H9 (cell line): Measurements from ENCODE around the gene NFIX. TPM values are rescaled to one million over a fixed set of nuclear protein-coding genes. Genes with fewer than 3 reads are reported as not detected.

Experiments
- DNase-seq: peaks from one replicate; pipeline ENCODE4 v3.0.0-alpha.2; 2017
- H2AFZ ChIP-seq: one replicate; pipeline ENCODE4 v1.6.1; 2013; ENCODE audit warnings: mild to moderate bottlenecking, low read length, control low read depth, moderate library complexity
- H2AK5ac ChIP-seq: 2 replicates; pipeline ENCODE4 v1.6.1; 2013; ENCODE audit warnings: low read length, control low read depth, mixed read lengths; ENCODE audit not compliant: insufficient read length
- H2BK120ac ChIP-seq: one replicate; pipeline ENCODE4 v1.6.1; 2013; ENCODE audit warnings: low read depth, mild to moderate bottlenecking, low read length, control low read depth, inconsistent platforms; ENCODE audit not compliant: poor library complexity, severe bottlenecking
- H2BK12ac ChIP-seq: 2 replicates; pipeline ENCODE4 v1.6.1; 2013; ENCODE audit warnings: low read length, control low read depth, mixed read lengths, low read depth; ENCODE audit not compliant: insufficient read length
- H2BK15ac ChIP-seq: 2 replicates; pipeline ENCODE4 v1.6.1; 2013; ENCODE audit warnings: low read depth, low read length, control low read depth
- H2BK20ac ChIP-seq: one replicate; pipeline ENCODE4 v1.6.1; 2013; ENCODE audit warnings: low read depth, mild to moderate bottlenecking, low read length, control low read depth, inconsistent platforms; ENCODE audit not compliant: poor library complexity, severe bottlenecking
- H2BK5ac ChIP-seq: 2 replicates; pipeline ENCODE4 v1.6.1; 2013; ENCODE audit warnings: low read length, control low read depth, mixed read lengths; ENCODE audit not compliant: insufficient read length
- H3K14ac ChIP-seq: 2 replicates; pipeline ENCODE4 v1.6.1; 2013; ENCODE audit warnings: low read length, control low read depth; ENCODE audit not compliant: insufficient read depth
- H3K18ac ChIP-seq: 2 replicates; pipeline ENCODE4 v1.6.1; 2013; ENCODE audit warnings: low read depth, mild to moderate bottlenecking, mixed read lengths, low read length, control low read depth; ENCODE audit not compliant: insufficient read length
- H3K23ac ChIP-seq: 2 replicates; pipeline ENCODE4 v1.6.1; 2013; ENCODE audit warnings: low read length, control low read depth, mixed read lengths, low read depth; ENCODE audit not compliant: insufficient read length
- H3K23me2 ChIP-seq: 2 replicates; pipeline ENCODE4 v1.6.1; 2013; ENCODE audit warnings: low read depth, mild to moderate bottlenecking, mixed read lengths, low read length, control low read depth; ENCODE audit not compliant: insufficient read length, poor library complexity, severe bottlenecking
- H3K27ac ChIP-seq: 2 replicates; pipeline ENCODE4 v1.5.1; 2013; ENCODE audit warnings: low read length, control low read depth, mixed read lengths, low read depth; ENCODE audit not compliant: insufficient read length
- H3K27me3 ChIP-seq: 2 replicates; pipeline ENCODE4 v1.6.1; 2013; ENCODE audit warnings: low read length, control low read depth, inconsistent platforms; ENCODE audit not compliant: insufficient read depth
- H3K4ac ChIP-seq: 2 replicates; pipeline ENCODE4 v1.6.1; 2013; ENCODE audit warnings: low read depth, mild to moderate bottlenecking, control low read depth, inconsistent platforms, low read length, moderate library complexity
- H3K4me1 ChIP-seq: 2 replicates; pipeline ENCODE4 v1.6.1; 2013; ENCODE audit warnings: low read length, control low read depth, inconsistent platforms; ENCODE audit not compliant: insufficient read depth
- H3K4me2 ChIP-seq: 2 replicates; pipeline ENCODE4 v1.6.1; 2013; ENCODE audit warnings: low read length, control low read depth, mixed read lengths; ENCODE audit not compliant: insufficient read length, insufficient read depth
- H3K56ac ChIP-seq: 2 replicates; pipeline ENCODE4 v1.6.1; 2013; ENCODE audit warnings: low read depth, mild to moderate bottlenecking, mixed read lengths, low read length, control low read depth; ENCODE audit not compliant: insufficient read length
- H3K79me1 ChIP-seq: 2 replicates; pipeline ENCODE4 v1.6.1; 2013; ENCODE audit warnings: low read depth, mild to moderate bottlenecking, moderate library complexity, low read length, control low read depth, inconsistent platforms; ENCODE audit not compliant: insufficient read depth, poor library complexity, severe bottlenecking
- H3K79me2 ChIP-seq: 2 replicates; pipeline ENCODE4 v1.6.1; 2013; ENCODE audit warnings: low read length, control low read depth, inconsistent platforms; ENCODE audit not compliant: insufficient read depth
- H3K9ac ChIP-seq: 2 replicates; pipeline ENCODE4 v1.6.1; 2013; ENCODE audit warnings: low read length, control low read depth, mixed read lengths; ENCODE audit not compliant: insufficient read length; ENCODE audit errors: extremely low read depth
- H3K9me3 ChIP-seq: one replicate; pipeline ENCODE4 v1.6.1; 2013; ENCODE audit warnings: low read depth, low read length, inconsistent platforms; ENCODE audit not compliant: control insufficient read depth
- H3T11ph ChIP-seq: one replicate; pipeline ENCODE4 v1.6.1; 2013; ENCODE audit warnings: mild to moderate bottlenecking, low read length, control low read depth, inconsistent platforms
- H4K20me1 ChIP-seq: one replicate; pipeline ENCODE4 v1.6.1; 2013; ENCODE audit not compliant: control insufficient read depth, insufficient read length, insufficient read depth
- H4K5ac ChIP-seq: 2 replicates; pipeline ENCODE4 v1.6.1; 2013; ENCODE audit warnings: low read depth, mild to moderate bottlenecking, mixed read lengths, low read length, control low read depth; ENCODE audit not compliant: insufficient read length
- H4K8ac ChIP-seq: replicated peaks from 2 replicates; pipeline ENCODE4 v1.6.1; 2013; ENCODE audit warnings: low read length, control low read depth, mixed read lengths, low read depth; ENCODE audit not compliant: insufficient read length
- H4K91ac ChIP-seq: 2 replicates; pipeline ENCODE4 v1.6.1; 2013; ENCODE audit warnings: low read depth, mild to moderate bottlenecking, moderate library complexity, mixed read lengths, low read length, control low read depth; ENCODE audit not compliant: insufficient read length
- H3K27ac Mint-ChIP-seq, 3 experiments: 2 replicates in 2 of 3; 3 replicates in 1 of 3; pipeline ENCODE4 v1.8.0; 2020 to 2021; ENCODE audit warnings: mixed read lengths in 3 of 3, mild to moderate bottlenecking in 1 of 3, moderate library complexity in 1 of 3
- H3K27me3 Mint-ChIP-seq: 2 replicates; pipeline ENCODE4 v1.8.0; 2021; ENCODE audit warnings: low read depth, mild to moderate bottlenecking, moderate library complexity, mixed read lengths
- H3K36me3 Mint-ChIP-seq, 3 experiments: 2 replicates in 2 of 3; 3 replicates in 1 of 3; pipeline ENCODE4 v1.8.0; 2020 to 2021; ENCODE audit warnings: low read depth in 3 of 3, mixed read lengths in 3 of 3; ENCODE audit not compliant: insufficient read depth in 1 of 3
- H3K4me1 Mint-ChIP-seq, 2 experiments: 2 replicates each; pipeline ENCODE4 v1.8.0; 2020; ENCODE audit warnings: mixed read lengths in 2 of 2
- H3K4me3 Mint-ChIP-seq, 2 experiments: 2 replicates in 1 of 2; 3 replicates in 1 of 2; pipeline ENCODE4 v1.8.0; 2020 to 2021; ENCODE audit warnings: mild to moderate bottlenecking in 2 of 2, mixed read lengths in 2 of 2, moderate library complexity in 1 of 2
- H3K9me3 Mint-ChIP-seq, 2 experiments: 2 replicates in 1 of 2; 3 replicates in 1 of 2; pipeline ENCODE4 v1.8.0; 2020; ENCODE audit warnings: mild to moderate bottlenecking in 2 of 2, mixed read lengths in 2 of 2, moderate library complexity in 1 of 2
- whole genome bisulfite sequencing: extraction: QIAGEN DNeasy Blood & Tissue Kit; methylation state at CpG from one replicate; pipeline ENCODE4 v1.1.7; 2013; ENCODE audit warnings: missing lambda C conversion rate, low lambda C conversion rate, mixed read lengths; ENCODE audit not compliant: insufficient read length; ENCODE audit errors: extremely low coverage; 5-methylcytosine and 5-hydroxymethylcytosine counted together
- total RNA-seq: library from RNA; stranded (reverse); gene quantifications from 2 replicates; pipeline ENCODE4 v1.2.1, GENCODE V29; 2021
- TF ChIP-seq, protein P1 (sequence below): fragments of 200-600 bp; sonication (generic); conservative IDR thresholded peaks from 3 replicates; pipeline ENCODE4 v1.8.0; 2021; ENCODE audit warnings: antibody characterized with exemption, mild to moderate bottlenecking

The NFIX gene
- total RNA-seq, 1 experiment from 2014 or later = 0.31 TPM

DNA sequence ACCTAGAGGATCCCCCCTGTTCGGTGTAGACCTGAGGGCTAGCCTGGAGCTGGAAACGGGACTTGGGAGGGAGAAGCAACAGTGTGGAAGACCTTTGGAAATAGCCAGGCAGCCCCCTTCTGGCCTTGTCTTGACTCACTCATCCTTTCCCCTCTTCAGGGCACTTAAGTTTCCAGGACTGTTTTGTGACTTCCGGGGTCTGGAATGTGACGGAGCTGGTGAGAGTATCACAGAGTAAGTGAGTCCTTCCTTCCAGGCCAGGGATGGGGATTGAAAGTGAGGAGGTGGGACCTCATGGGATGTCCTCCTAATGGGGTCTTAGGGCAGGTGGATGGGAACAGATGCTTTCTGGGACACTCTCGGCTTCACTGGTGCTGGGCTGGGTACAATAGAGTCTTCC lies 78.0 kb downstream of the NFIX start:
- Mint-ChIP-seq H3K4me3 (no peak overlapping the region), H3K27me3 (peaks cover 81% of the 10 kb centered on the region), H3K9me3 (no peaks in the 10 kb centered on the region), H3K36me3 (peaks cover 0 to 1% (median 0%) of the 10 kb centered on the region in 3 experiments; a peak in 1 of 7 replicates), H3K27ac (no peak overlapping the region; a peak in 1 of 7 replicates), H3K4me1 (peaks cover 13 to 38% of the 10 kb centered on the region in 2 experiments)
- Histone ChIP-seq H3K18ac (no peak overlapping the region), H3T11ph (no peak overlapping the region), H2AFZ (no peak overlapping the region), H3K79me1 (no peaks in the 10 kb centered on the region), H2BK20ac (no peak overlapping the region), H3K27me3 (peaks cover 1% of the 10 kb centered on the region; the same call in 1 of the 2 replicates), H2BK15ac (no peak overlapping the region), H2AK5ac (no peak overlapping the region), H4K91ac (no peak overlapping the region), H3K4me2 (no peak overlapping the region), H2BK5ac (no peak overlapping the region), H2BK12ac (no peak overlapping the region), H2BK120ac (no peak overlapping the region), H4K8ac (no peak overlapping the region), H3K23ac (no peak overlapping the region), H3K9ac (no peak overlapping the region), H4K20me1 (no peaks in the 10 kb centered on the region), H3K4ac (no peak overlapping the region), H3K56ac (no peak overlapping the region), H3K4me1 (peaks cover 7% of the 10 kb centered on the region; the same call in 1 of the 2 replicates), H3K79me2 (no peaks in the 10 kb centered on the region), H3K23me2 (peaks cover 3% of the 10 kb centered on the region), H3K9me3 (no peaks in the 10 kb centered on the region), H3K14ac (no peak overlapping the region), H3K27ac (no peak overlapping the region), H4K5ac (no peak overlapping the region)
- no CpG with 5 or more reads among the region's 5 CpGs for WGBS
- TF ChIP-seq, protein P1, sequence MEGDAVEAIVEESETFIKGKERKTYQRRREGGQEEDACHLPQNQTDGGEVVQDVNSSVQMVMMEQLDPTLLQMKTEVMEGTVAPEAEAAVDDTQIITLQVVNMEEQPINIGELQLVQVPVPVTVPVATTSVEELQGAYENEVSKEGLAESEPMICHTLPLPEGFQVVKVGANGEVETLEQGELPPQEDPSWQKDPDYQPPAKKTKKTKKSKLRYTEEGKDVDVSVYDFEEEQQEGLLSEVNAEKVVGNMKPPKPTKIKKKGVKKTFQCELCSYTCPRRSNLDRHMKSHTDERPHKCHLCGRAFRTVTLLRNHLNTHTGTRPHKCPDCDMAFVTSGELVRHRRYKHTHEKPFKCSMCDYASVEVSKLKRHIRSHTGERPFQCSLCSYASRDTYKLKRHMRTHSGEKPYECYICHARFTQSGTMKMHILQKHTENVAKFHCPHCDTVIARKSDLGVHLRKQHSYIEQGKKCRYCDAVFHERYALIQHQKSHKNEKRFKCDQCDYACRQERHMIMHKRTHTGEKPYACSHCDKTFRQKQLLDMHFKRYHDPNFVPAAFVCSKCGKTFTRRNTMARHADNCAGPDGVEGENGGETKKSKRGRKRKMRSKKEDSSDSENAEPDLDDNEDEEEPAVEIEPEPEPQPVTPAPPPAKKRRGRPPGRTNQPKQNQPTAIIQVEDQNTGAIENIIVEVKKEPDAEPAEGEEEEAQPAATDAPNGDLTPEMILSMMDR = no peak
- DNase-seq = no peak
